RWPE2 (cell line): ENCODE results near the gene LDLRAD4.

Experiments
- ATAC-seq: fragments of 200-7000 bp; cut with Tn5 transposase; 3 replicates; pipeline ENCODE4 v1.9.1; 2021; ENCODE audit warnings: low read depth
- DNase-seq: peaks from one replicate; pipeline ENCODE4 v3.0.0-alpha.2; 2020; ENCODE audit warnings: low spot score
- H3K27ac ChIP-seq: fragments of 450-650 bp; 2 replicates; pipeline ENCODE4 v1.5.1; 2017; ENCODE audit warnings: mild to moderate bottlenecking; ENCODE audit not compliant: poor library complexity, severe bottlenecking
- H3K27me3 ChIP-seq: fragments of 250-450 bp; sonication (Bioruptor Pico); 2 replicates; pipeline ENCODE4 v1.5.1; 2021; ENCODE audit warnings: mild to moderate bottlenecking, moderate library complexity; ENCODE audit not compliant: insufficient read depth, poor library complexity, severe bottlenecking
- H3K36me3 ChIP-seq: fragments of 250-450 bp; sonication (Bioruptor Pico); 2 replicates; pipeline ENCODE4 v1.5.1; 2020; ENCODE audit warnings: low read depth, mild to moderate bottlenecking, moderate library complexity
- H3K4me1 ChIP-seq: fragments of 250-450 bp; sonication (Bioruptor Pico); 2 replicates; pipeline ENCODE4 v1.5.1; 2021; ENCODE audit warnings: mild to moderate bottlenecking, moderate library complexity; ENCODE audit not compliant: insufficient read depth, poor library complexity, severe bottlenecking
- H3K4me3 ChIP-seq: fragments of 250-450 bp; sonication (Bioruptor Pico); 2 replicates; pipeline ENCODE4 v1.5.1; 2021; ENCODE audit warnings: mild to moderate bottlenecking, moderate library complexity; ENCODE audit not compliant: severe bottlenecking
- H3K9me3 ChIP-seq: fragments of 250-450 bp; sonication (Bioruptor Pico); 2 replicates; pipeline ENCODE4 v1.5.1; 2021; ENCODE audit warnings: mild to moderate bottlenecking, moderate library complexity; ENCODE audit not compliant: severe bottlenecking
- TF ChIP-seq, protein P1 (sequence below): fragments of 450-650 bp; IDR thresholded peaks from one replicate; pipeline ENCODE4 v1.5.1; 2017; ENCODE audit warnings: mild to moderate bottlenecking, moderate library complexity; ENCODE audit not compliant: poor library complexity, severe bottlenecking

LDLRAD4 gene

GRCh38 chr18:13570856-13571495, 352.4 kb downstream of the LDLRAD4 start:
- Histone ChIP-seq H3K9me3 (no peaks in the 10 kb centered on the region), H3K36me3 (no peaks in the 10 kb centered on the region), H3K27ac (no peak overlapping the region), H3K4me1 (no peaks in the 10 kb centered on the region), H3K27me3 (no peaks in the 10 kb centered on the region), H3K4me3 (no peak overlapping the region)
- no peak for DNase-seq
- no peak for ATAC-seq
- TF ChIP-seq, protein P1, sequence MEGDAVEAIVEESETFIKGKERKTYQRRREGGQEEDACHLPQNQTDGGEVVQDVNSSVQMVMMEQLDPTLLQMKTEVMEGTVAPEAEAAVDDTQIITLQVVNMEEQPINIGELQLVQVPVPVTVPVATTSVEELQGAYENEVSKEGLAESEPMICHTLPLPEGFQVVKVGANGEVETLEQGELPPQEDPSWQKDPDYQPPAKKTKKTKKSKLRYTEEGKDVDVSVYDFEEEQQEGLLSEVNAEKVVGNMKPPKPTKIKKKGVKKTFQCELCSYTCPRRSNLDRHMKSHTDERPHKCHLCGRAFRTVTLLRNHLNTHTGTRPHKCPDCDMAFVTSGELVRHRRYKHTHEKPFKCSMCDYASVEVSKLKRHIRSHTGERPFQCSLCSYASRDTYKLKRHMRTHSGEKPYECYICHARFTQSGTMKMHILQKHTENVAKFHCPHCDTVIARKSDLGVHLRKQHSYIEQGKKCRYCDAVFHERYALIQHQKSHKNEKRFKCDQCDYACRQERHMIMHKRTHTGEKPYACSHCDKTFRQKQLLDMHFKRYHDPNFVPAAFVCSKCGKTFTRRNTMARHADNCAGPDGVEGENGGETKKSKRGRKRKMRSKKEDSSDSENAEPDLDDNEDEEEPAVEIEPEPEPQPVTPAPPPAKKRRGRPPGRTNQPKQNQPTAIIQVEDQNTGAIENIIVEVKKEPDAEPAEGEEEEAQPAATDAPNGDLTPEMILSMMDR: no peak

DNA sequence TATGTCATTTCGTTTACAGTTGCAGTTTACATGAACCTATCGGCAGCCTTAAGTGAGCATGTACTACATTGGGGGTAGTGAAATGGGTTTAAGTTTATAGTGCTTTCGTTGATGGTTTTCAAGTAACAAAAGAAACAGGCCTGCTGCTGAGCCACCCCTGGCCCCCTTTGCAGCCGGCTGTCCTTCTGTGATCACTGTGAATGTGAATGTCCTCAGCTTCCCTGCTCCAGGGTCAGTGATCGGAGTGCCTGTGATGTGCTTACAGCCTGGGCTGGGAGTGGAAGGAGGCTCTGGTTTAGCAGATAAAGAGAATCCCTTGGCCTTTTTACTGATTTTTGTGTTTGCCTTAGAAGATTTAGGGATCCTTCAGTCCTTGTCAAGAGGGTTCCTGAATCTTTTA, 353.6 kb downstream of the LDLRAD4 start:
- no peaks in the 10 kb centered on the region for H3K4me1 ChIP-seq
- no peak for ATAC-seq
- no peak overlapping the region for H3K27ac ChIP-seq
- no peak overlapping the region for H3K4me3 ChIP-seq
- DNase-seq: no peak
- H3K9me3 ChIP-seq: no peaks in the 10 kb centered on the region
- no peaks in the 10 kb centered on the region for H3K27me3 ChIP-seq
- no peaks in the 10 kb centered on the region for H3K36me3 ChIP-seq
- TF ChIP-seq, protein P1: no peak

GRCh38 chr18:13572721-13573120, 354.2 kb downstream of the LDLRAD4 start:
- Histone ChIP-seq H3K27ac (no peak overlapping the region), H3K9me3 (no peaks in the 10 kb centered on the region), H3K4me1 (no peaks in the 10 kb centered on the region), H3K36me3 (no peaks in the 10 kb centered on the region), H3K27me3 (no peaks in the 10 kb centered on the region), H3K4me3 (no peak overlapping the region)
- DNase-seq (no peak), ATAC-seq (no peak)
- TF ChIP-seq, protein P1: no peak

DNA sequence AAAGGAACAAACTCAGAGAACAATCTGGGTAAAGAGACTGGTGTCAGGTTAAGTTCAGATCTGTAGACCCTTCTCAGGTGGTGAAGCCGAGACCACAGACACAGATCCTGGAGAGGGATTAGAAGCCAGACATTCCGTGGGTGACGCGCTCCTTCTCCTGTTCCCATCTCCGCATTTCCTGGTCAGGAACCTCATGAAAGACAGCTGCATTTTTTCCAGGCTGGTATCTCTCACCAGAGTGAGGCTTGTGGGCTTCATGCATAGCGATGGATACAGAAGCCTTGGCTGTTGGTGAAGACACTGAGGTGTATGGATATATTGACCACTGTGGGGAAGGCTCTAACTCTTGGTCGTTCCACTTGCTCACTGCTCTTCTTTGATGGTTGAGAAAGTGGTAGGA, 355.2 kb downstream of the LDLRAD4 start:
- H3K9me3 ChIP-seq: no peaks in the 10 kb centered on the region
- ATAC-seq (no peak), DNase-seq (no peak)
- no peaks in the 10 kb centered on the region for H3K4me1 ChIP-seq
- no peak overlapping the region for H3K4me3 ChIP-seq
- no peak overlapping the region for H3K27ac ChIP-seq
- no peaks in the 10 kb centered on the region for H3K36me3 ChIP-seq
- H3K27me3 ChIP-seq: no peaks in the 10 kb centered on the region
- TF ChIP-seq, protein P1: no peak

DNA sequence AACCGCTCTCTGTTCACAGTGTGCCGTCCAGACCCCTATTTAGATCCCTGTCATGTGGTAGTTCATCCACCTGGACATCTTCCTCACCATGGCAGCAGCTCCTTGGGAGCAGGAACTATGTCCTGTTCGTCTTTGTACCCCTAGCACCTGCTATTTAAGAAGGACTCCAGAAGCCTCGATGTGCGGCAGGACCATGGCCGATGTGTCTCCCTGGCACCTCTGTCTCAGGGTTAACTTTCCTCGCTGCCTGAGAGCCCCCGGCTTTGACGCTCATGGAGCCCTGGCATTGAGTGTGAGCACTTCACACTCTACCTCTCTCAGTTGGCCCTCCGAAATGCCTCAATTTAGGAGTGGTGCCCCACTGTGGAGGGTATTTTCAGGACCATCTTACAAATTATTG, 355.8 kb downstream of the LDLRAD4 start:
- Histone ChIP-seq H3K9me3 (no peaks in the 10 kb centered on the region), H3K36me3 (no peaks in the 10 kb centered on the region), H3K4me1 (no peaks in the 10 kb centered on the region), H3K27me3 (no peaks in the 10 kb centered on the region), H3K27ac (no peak overlapping the region), H3K4me3 (no peak overlapping the region)
- TF ChIP-seq, protein P1: no peak
- no peak for ATAC-seq
- no peak for DNase-seq
